Small intestine (tissue), 7 donors: ENCODE results near the gene PCNX3. TPM values are rescaled to one million over a fixed set of nuclear protein-coding genes. Genes with fewer than 3 reads are reported as not detected.

Experiments used
- DNase-seq, 2 donors: peaks; one replicate each; pipeline versions ENCODE4 v3.0.0 to v3.0.0-alpha.2; 2013
- FAIRE-seq: peaks from 2 replicates; lab custom pipeline; 2012; peaks lifted over from hg19 to GRCh38; lab: Jason Lieb, UNC
- H3K27ac ChIP-seq, 3 donors: one replicate each; pipeline ENCODE4 v1.5.1; 2013; ENCODE audit warnings: low read length in 2 of 3, mild to moderate bottlenecking in 2 of 3, control low read depth in 1 of 3, inconsistent platforms in 1 of 3, low read depth in 1 of 3, moderate library complexity in 1 of 3
- H3K27me3 ChIP-seq, 3 donors: one replicate each; pipeline ENCODE4 v1.6.1; 2013; ENCODE audit warnings: low read length in 3 of 3, inconsistent platforms in 1 of 3; ENCODE audit not compliant: control insufficient read depth in 3 of 3, insufficient read depth in 3 of 3
- H3K36me3 ChIP-seq, 3 donors: one replicate each; pipeline ENCODE4 v1.6.1; 2013; ENCODE audit warnings: low read length in 3 of 3, inconsistent platforms in 1 of 3, low read depth in 1 of 3, mild to moderate bottlenecking in 1 of 3, moderate library complexity in 1 of 3; ENCODE audit not compliant: control insufficient read depth in 3 of 3, insufficient read depth in 2 of 3
- H3K4me1 ChIP-seq, 3 donors: one replicate each; pipeline ENCODE4 v1.6.1; 2013; ENCODE audit warnings: low read length in 2 of 3, inconsistent platforms in 1 of 3, low read depth in 1 of 3, mild to moderate bottlenecking in 1 of 3, moderate library complexity in 1 of 3; ENCODE audit not compliant: control insufficient read depth in 3 of 3, insufficient read depth in 2 of 3
- H3K4me3 ChIP-seq, 3 donors: one replicate each; pipeline ENCODE4 v1.5.1; 2013; ENCODE audit warnings: low read length in 3 of 3, control low read depth in 1 of 3, inconsistent platforms in 1 of 3, low read depth in 1 of 3, mild to moderate bottlenecking in 1 of 3, moderate library complexity in 1 of 3
- H3K9me3 ChIP-seq, 2 donors: one replicate each; pipeline ENCODE4 v1.6.1; 2013; ENCODE audit warnings: low read depth in 1 of 2, low read length in 1 of 2; ENCODE audit not compliant: control insufficient read depth in 2 of 2, insufficient read depth in 1 of 2
- WGBS, 3 donors: extraction: QIAGEN DNeasy Blood & Tissue Kit; methylation state at CpG; one replicate each; pipeline ENCODE4 v1.1.7; 2013; 5-methylcytosine and 5-hydroxymethylcytosine counted together
- polyA plus RNA-seq, 4 donors: library from polyadenylated mRNA; stranded (reverse) in 3 of 4; unstranded in 1 of 4; fragments of 200-250 nt in 3 of 4; fragments of 120-200 nt in 1 of 4; gene quantifications; one replicate each; pipeline versions ENCODE4 v1.2.1 to v1.2.3, GENCODE V29; 2013
- donor health status: healthy with polysubstance abuse.
- donor health status: control.
- donor health status: control.
- donor health status: Bipolar disorder and iron deficiency.
- donor health status: healthy.

Gene PCNX3
- polyA plus RNA-seq, 4 donors: 12.7 to 27.5 (median 22.1) TPM

DNA sequence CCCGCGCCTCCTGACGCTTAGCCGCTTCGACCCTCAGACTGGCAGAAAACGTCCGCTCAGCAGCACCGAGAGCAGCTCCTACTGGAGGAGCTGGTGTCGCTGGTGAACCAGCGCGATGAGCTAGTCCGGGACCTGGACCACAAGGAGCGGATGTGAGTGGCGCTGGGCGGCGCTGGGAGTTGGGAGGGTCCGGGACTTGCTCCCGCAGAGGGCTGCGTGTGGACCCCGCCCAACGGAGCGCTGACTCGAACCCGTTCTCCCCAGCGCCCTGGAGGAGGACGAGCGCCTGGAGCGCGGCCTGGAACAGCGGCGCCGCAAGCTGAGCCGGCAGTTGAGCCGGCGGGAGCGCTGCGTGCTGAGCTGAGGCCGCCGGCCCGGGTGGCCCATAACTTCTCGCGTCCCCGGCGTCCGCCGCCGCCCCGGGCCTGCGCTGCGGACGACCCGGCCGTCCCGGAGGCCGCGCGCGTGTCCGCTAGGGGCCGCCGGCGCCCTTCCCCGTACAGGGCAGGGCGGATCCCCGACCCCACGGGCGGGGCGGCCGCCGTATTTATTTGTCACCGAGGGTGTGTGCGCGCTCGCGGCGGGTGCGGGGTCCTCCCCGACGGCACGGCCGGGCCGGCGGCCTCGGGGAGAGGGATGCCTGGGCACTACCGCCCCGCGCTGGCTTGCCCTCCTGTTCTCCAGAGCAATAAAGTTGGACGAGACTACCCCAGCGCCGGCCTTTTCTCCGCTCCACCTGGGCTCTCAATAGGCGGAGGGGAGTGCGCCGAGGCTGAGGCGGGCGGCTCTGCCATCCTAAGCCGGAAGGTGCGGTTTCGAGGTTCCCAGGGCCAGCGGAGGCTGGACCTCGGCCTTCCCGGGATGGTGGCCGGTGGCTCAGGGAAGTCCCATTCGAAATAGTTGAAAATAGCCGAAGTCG lies 23.4 kb upstream of the PCNX3 start:
- FAIRE-seq (no peak), DNase-seq (peak; percentile 43 to 75)
- H3K27ac ChIP-seq: peak overlapping the region in 2 of 3 donors; percentile 22 to 68
- peaks cover 0 to 13% (median 0%) of the 10 kb centered on the region in 3 donors for H3K27me3 ChIP-seq
- 27 to 39% (median 37%) methylated on average over 71 to 106 of the region's 106 CpGs for WGBS, 3 donors
- H3K36me3 ChIP-seq: peaks cover 0 to 73% (median 6%) of the 10 kb centered on the region in 3 donors
- H3K9me3 ChIP-seq: no peaks in the 10 kb centered on the region
- peak overlapping the region in 2 of 3 donors; percentile 7 to 13 for H3K4me3 ChIP-seq
- H3K4me1 ChIP-seq: peaks cover 0 to 33% (median 2%) of the 10 kb centered on the region in 3 donors

GRCh38 chr11:65592858-65593517 lies 22.6 kb upstream of the PCNX3 start:
- Histone ChIP-seq H3K9me3 (no peaks in the 10 kb centered on the region), H3K27ac (no peak overlapping the region), H3K36me3 (peaks cover 0 to 72% (median 7%) of the 10 kb centered on the region in 3 donors), H3K4me1 (peaks cover 0 to 28% (median 2%) of the 10 kb centered on the region in 3 donors), H3K27me3 (peaks cover 0 to 13% (median 0%) of the 10 kb centered on the region in 3 donors), H3K4me3 (no peak overlapping the region)
- WGBS, 3 donors: 60 to 76% (median 71%) methylated on average over 22 of the region's 22 CpGs
- FAIRE-seq (no peak), DNase-seq (no peak)

- Histone ChIP-seq H3K4me1 (peaks cover 0 to 21% (median 2%) of the 10 kb centered on the region in 3 donors), H3K4me3 (no peak overlapping the region), H3K36me3 (peaks cover 0 to 72% (median 12%) of the 10 kb centered on the region in 3 donors), H3K27me3 (peaks cover 0 to 13% (median 0%) of the 10 kb centered on the region in 3 donors), H3K27ac (no peak overlapping the region), H3K9me3 (no peaks in the 10 kb centered on the region)
- 86 to 88% (median 87%) methylated on average over 25 to 26 of the region's 26 CpGs for WGBS, 3 donors
- FAIRE-seq (no peak), DNase-seq (no peak)
Measured at GRCh38 chr11:65593518-65594414, 21.8 kb upstream of the PCNX3 start.

GRCh38 chr11:65595131-65595530 lies 20.4 kb upstream of the PCNX3 start:
- FAIRE-seq (no peak), DNase-seq (no peak)
- H3K36me3 ChIP-seq: peaks cover 0 to 72% (median 8%) of the 10 kb centered on the region in 3 donors
- no peak overlapping the region for H3K27ac ChIP-seq
- 57 to 73% (median 66%) methylated on average over 1 to 3 of the region's 3 CpGs for WGBS, 3 donors
- no peak overlapping the region for H3K4me3 ChIP-seq
- no peaks in the 10 kb centered on the region for H3K9me3 ChIP-seq
- peaks cover 0 to 13% (median 0%) of the 10 kb centered on the region in 3 donors for H3K27me3 ChIP-seq
- peaks cover 0 to 13% (median 2%) of the 10 kb centered on the region in 3 donors for H3K4me1 ChIP-seq

- FAIRE-seq: no peak
- Histone ChIP-seq H3K4me1 (peaks cover 0 to 13% (median 2%) of the 10 kb centered on the region in 3 donors), H3K36me3 (peaks cover 0 to 72% (median 8%) of the 10 kb centered on the region in 3 donors), H3K9me3 (no peaks in the 10 kb centered on the region), H3K4me3 (no peak within 1 kb of the TSS), H3K27ac (no peak within 1 kb of the TSS), H3K27me3 (peaks cover 0 to 13% (median 0%) of the 10 kb centered on the region in 3 donors)
- DNase-seq: no peak
- 45 to 62% (median 55%) methylated on average over 10 to 12 of the region's 12 CpGs for WGBS, 3 donors
Measured at GRCh38 chr11:65595543-65596281, 19.9 kb upstream of the PCNX3 start, which contains the start of gene KCNK7. Gene KCNK7 (minus strand): TSS chr11:65595800. CDS start chr11:65595772, 28 bp downstream.

DNA sequence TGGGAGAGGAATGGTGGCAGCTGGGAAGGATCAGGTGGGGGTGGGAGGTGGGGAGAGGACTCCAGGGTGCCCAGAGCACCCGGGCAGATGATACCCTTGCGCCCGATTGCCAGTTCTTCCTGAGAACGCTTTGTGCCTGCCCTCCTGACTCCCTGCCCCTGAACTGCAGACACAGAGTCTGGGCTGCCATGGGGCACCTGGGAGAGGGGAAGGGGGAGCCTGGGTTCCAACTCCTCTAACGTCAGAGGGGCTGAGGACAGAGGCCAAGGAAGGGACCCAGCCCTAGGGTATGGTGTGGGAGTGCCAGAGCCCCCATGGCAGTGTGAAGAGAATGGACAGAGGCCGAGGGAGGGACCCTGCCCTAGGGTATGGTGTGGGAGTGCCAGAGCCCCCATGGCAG lies 19.1 kb upstream of the PCNX3 start:
- FAIRE-seq (no peak), DNase-seq (no peak)
- Histone ChIP-seq H3K27me3 (peaks cover 0 to 13% (median 0%) of the 10 kb centered on the region in 3 donors), H3K9me3 (no peaks in the 10 kb centered on the region), H3K4me3 (no peak overlapping the region), H3K27ac (no peak overlapping the region), H3K36me3 (peaks cover 0 to 73% (median 8%) of the 10 kb centered on the region in 3 donors), H3K4me1 (peaks cover 0 to 13% (median 2%) of the 10 kb centered on the region in 3 donors)
- 76 to 83% (median 81%) methylated on average over 6 of the region's 6 CpGs for WGBS, 3 donors

- Histone ChIP-seq H3K4me1 (peaks cover 0 to 2% (median 0%) of the 10 kb centered on the region in 3 donors), H3K27me3 (peaks cover 0 to 5% (median 0%) of the 10 kb centered on the region in 3 donors), H3K27ac (no peak overlapping the region), H3K36me3 (peaks cover 1 to 76% (median 7%) of the 10 kb centered on the region in 3 donors), H3K4me3 (no peak overlapping the region), H3K9me3 (no peaks in the 10 kb centered on the region)
- WGBS, 3 donors: 86 to 91% (median 89%) methylated on average over 16 of the region's 16 CpGs
- DNase-seq: no peak
- no peak for FAIRE-seq
Measured at GRCh38 chr11:65598258-65598699, 17.3 kb upstream of the PCNX3 start.
